HG03521 (cell line): ENCODE measurements around the gene BSG.

ENCODE experiments used
- ATAC-seq: cut with Tn5 transposase; IDR thresholded peaks from one replicate; pipeline ENCODE4 v1.9.1; 2021; ENCODE audit warnings: mild to moderate bottlenecking, moderate library complexity; ENCODE audit not compliant: unreplicated experiment

Gene BSG

GRCh38 chr19:539429-540030 is 32.9 kb upstream of the BSG start:
- ATAC-seq: no peak

DNA sequence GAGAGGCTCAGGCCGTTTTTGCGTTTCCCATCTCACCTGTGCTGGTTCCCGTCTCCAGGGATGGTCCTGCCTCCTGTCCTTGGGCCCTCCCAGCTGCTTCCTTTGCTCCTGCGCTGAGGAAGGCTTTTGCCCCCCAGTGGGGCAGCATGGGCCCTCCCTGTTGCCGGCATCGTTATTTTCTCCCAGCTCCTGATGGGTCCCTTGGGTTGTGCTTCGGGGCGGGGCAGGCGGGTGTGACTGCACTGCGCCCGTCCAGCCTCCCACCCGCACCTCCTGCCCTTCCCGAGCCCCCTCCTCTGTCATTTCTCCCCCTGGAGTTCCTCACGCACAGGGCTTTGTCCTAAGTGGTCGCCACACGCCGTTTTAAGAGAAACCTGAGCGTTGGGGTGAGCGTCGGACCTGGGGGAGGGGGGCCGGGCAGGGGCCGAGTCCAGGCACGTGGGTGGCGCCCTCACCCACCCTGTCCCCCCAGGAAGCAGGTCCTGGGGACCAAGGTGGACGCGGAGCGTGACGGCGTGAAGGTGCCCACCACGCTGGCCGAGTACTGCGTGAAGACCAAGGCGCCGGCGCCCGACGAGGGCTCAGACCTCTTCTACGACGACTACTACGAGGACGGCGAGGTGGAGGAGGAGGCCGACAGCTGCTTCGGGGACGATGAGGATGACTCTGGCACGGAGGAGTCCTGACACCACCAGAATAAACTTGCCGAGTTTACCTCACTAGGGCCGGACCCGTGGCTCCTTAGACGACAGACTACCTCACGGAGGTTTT is 31.3 kb upstream of the BSG start:
- ATAC-seq: no peak

DNA sequence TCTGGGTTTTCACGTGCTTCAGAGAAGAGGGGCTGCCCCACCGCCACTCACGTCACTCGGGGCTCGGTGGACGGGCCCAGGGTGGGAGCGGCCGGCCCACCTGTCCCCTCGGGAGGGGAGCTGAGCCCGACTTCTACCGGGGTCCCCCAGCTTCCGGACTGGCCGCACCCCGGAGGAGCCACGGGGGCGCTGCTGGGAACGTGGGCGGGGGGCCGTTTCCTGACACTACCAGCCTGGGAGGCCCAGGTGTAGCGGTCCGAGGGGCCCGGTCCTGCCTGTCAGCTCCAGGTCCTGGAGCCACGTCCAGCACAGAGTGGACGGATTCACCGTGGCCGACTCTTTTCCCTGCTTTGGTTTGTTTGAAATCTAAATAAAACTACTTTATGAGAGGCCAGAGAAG is 30.7 kb upstream of the BSG start:
- ATAC-seq: no peak

- no peak for ATAC-seq
These were observed 30.1 kb upstream of the BSG start for GRCh38 chr19:542173-542866.

- ATAC-seq: no peak
These were observed 28.3 kb upstream of the BSG start, which contains the start of gene GZMM for GRCh38 chr19:543910-544608. Gene GZMM, plus strand, starts transcription at chr19:544053. Its CDS starts 19 bp downstream, at chr19:544072.

DNA sequence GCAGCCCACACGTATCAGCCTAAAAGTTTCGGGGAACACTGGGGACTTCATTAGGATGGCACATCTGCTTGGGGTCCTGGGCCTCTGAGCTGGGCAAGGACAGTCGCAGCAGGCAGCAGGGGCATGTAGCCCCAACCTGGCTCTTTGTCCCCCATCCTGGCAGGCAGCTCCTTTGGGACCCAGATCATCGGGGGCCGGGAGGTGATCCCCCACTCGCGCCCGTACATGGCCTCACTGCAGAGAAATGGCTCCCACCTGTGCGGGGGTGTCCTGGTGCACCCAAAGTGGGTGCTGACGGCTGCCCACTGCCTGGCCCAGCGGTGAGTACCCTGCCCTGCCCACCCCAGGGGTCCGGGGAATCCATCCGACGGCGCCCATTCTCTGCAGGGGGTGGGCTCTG is 25.3 kb upstream of the BSG start:
- ATAC-seq: no peak

GRCh38 chr19:547836-548720 is 24.3 kb upstream of the BSG start:
- no peak for ATAC-seq

DNA sequence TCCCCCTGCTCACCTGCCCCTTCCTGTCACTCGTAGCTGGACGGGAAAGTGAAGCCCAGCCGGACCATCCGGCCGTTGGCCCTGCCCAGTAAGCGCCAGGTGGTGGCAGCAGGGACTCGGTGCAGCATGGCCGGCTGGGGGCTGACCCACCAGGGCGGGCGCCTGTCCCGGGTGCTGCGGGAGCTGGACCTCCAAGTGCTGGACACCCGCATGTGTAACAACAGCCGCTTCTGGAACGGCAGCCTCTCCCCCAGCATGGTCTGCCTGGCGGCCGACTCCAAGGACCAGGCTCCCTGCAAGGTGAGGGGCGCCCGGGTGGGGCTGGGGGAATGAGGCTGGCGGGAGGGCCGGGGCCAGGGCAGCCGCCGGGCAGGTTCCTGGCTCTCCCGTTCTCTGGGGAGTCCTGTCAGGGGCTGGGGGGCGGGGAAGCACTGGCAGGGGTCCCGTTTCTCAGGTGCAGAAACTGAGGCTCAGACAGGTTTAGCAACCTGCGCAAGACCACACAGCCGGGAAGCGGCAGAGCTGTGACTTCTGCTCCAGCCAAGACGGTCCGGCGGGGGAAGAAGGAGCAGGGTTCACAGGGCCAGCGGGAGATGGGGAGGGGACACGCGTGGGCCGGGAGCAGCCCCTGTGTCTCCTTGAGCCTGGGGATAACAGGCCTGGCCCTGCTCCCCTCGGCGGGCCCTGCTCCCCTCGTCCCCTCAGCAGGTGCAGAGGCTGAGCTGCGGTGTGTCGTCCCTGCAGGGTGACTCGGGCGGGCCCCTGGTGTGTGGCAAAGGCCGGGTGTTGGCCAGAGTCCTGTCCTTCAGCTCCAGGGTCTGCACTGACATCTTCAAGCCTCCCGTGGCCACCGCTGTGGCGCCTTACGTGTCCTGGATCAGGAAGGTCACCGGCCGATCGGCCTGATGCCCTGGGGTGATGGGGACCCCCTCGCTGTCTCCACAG is 23.2 kb upstream of the BSG start:
- ATAC-seq: no peak

- no peak for ATAC-seq
These were observed 17.6 kb upstream of the BSG start for GRCh38 chr19:554817-555216.

DNA sequence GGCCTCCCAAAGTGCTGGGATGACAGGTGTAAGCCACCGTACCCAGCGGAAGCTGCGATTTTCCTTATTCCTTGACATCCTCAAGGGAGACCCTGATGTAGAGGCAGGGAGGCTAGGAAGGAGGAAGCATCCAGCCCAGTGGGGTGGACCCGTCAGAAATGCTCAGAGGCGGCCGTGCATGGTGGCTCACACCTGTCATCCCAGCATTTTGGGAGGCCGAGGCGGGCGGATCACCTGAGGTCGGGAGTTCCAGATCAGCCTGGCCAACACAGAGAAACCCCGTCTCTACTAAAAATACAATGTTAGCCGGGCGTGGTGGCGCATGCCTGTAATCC is 17.0 kb upstream of the BSG start:
- no peak for ATAC-seq

- ATAC-seq: no peak
These were observed 15.6 kb upstream of the BSG start for GRCh38 chr19:556611-557382.

DNA sequence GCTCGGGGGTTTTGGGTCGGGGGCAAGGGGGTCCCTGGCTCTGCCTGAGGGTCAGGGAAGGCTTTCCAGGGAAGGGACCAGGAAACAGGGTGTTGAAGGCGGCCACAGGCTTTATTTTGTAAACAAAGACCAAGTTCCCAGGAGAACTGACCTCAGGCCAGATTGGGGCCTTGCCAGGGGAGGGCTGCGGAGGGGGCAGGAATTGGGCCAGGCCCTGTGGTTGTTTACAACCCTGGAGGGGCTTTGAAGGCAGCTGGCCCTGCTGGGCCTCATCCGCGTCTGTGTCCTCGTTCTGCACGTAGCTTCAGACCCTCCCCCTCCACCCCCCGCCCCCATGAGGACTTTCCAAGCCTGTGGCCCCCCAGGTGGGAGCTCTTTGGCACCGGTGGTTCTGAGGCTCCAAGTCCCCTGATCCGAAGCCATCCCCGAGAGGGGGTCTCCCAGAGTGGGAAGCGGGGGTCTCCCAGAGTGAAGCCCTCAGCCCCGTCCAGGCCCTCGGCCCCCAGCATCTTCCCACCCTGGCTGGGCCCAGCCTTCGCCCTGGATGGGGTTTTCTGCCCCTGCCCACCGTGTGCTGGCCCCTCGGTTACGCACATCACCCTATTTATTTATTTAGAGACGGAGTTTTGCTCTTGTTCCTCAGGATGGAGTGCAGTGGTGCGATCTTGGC is 13.5 kb upstream of the BSG start:
- ATAC-seq: no peak

DNA sequence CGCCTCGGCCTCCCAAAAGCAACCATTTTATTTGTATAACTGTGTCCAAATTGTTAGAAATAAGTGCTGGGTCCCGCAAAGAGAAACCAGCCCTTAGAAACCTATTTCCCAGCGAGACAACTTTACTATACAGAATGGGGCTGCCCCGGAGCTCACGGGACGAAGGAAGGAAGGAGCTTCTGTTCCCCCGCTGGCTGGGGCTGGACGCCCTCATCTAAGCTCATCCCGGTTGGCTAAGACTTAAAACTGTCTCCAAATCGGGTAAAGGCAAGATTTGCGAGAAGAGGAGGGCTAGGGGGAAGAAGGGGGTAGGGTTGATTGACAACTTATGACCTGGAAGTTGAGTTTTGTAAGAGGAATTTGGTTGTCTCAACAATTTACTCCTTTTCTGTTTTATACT is 12.3 kb upstream of the BSG start:
- no peak for ATAC-seq

- no peak for ATAC-seq
These were observed 6.0 kb upstream of the BSG start for GRCh38 chr19:566403-566802.

- no peak for ATAC-seq
These were observed 5.6 kb upstream of the BSG start for GRCh38 chr19:566844-567243.

- no peak for ATAC-seq
These were observed 5.0 kb upstream of the BSG start for GRCh38 chr19:567296-567900.

GRCh38 chr19:570251-570686 is 2.1 kb upstream of the BSG start:
- no peak for ATAC-seq
